Fibroblast of gingiva (primary cell): Measurements from ENCODE around the gene KCTD18.

ENCODE experiments used
- DNase-seq: peaks from one replicate; pipeline ENCODE4 v3.0.0-alpha.2; 2011; ENCODE audit warnings: low read depth

KCTD18 gene

GRCh38 chr2:200509612-200510433, at the start of gene KCTD18:
Gene KCTD18 (minus strand): TSS chr2:200510068. CDS start chr2:200507016, 3,052 bp downstream.
- peak; percentile 86 for DNase-seq

GRCh38 chr2:200540793-200541192, 30.9 kb upstream of the KCTD18 start:
- DNase-seq = no peak

- no peak for DNase-seq
Observed at GRCh38 chr2:200538139-200538538, 28.3 kb upstream of the KCTD18 start.

DNA sequence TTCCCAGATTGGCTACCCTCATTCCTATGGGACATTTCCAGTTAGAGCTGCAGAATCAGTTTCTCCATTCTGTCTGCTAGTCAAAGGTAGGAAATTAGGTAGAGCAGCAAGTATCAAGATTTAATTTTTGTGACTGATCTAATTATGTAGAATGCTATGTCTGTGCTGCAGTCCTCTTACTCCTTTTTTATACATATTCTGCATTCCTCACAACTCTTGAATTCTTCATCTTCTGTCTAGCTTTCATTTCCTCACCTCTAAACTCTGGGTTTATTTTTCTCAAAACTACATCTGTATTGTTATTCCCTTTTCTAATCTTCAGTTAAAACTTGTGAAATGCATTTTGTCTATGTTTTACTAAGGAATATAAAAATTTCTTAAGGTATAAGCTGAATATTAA, 24.7 kb upstream of the KCTD18 start:
- DNase-seq = no peak

DNA sequence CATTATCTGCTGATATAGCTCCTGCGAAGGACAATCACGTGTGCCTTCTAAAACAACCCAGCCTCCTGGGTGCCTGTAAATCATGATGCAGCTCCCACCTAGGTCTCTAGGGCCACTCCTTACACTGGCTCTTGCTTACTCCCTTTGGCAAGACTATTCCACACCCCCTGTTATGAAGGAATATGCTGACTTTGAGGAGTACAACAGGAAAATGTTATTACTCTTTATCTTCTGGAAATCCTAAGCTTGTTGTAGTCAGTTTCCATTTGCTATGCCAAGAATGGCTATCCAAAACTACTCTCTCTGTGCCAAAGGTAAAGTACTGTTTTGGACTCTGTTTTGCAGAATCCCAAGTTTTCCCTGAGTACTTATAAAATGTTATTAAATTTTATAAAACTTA, 23.9 kb upstream of the KCTD18 start:
- no peak for DNase-seq

DNA sequence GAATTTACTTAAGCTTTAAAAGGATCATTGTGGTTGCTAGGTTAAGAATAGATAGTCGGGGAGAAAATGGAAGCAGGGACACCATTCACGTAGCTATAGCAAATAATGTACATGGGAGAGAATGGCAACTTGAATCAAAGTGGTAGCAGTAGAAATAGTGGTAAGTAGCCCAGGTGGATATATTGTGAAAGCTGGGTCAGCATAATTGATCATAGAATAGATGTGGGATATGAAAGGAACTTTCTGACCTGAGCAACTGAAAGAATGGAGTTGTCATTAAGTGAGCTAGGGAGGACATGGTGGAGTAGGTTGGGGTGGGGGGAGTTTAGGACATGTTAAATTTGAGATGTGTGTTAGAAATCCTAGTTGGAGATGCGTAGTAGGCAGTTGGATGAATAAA, 18.4 kb upstream of the KCTD18 start:
- no peak for DNase-seq

DNA sequence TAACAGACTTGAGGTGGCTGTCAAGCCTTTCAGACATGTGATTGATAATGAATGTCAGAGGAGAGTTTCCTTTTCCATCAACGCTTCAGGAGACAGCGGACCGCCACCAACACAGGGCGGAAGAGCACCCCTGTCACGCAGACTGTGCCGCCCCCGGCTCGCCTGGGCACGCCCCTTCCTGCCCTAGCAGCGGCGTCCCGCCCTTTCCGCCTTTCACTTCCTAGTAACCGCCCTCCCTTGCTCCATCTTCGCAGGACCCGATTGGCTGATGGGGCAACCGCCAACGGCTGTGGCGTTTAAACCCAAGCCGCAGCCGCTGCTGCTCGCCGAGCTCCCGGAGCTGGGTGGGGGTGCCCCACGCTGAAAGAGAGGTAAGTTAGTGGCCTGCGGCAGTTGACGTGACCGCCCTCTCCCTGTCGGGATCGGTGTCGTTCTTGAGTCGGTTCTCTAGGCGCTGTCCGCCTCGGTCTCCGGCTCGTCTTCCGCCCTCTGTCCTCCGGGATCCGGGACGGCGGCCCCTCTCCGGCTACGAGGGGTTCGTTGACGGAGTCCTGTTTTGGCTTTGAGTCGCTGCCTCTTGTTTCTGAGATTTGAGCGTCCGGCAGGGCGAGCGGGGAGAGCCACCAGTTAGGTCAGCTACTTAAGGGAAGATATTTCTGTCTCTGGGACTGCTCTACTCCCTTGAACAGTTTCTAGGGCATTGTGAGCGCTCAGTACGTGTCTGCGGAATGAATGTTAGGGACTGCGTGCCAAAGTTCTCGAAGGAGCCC, 16.2 kb upstream of the KCTD18 start, which contains the start of gene SGO2:
Gene SGO2, plus strand, starts transcription at position 326 of the 770 bp plus-strand sequence. CDS start 6,769 bp downstream, outside the sequence.
- DNase-seq = peak; percentile 91

DNA sequence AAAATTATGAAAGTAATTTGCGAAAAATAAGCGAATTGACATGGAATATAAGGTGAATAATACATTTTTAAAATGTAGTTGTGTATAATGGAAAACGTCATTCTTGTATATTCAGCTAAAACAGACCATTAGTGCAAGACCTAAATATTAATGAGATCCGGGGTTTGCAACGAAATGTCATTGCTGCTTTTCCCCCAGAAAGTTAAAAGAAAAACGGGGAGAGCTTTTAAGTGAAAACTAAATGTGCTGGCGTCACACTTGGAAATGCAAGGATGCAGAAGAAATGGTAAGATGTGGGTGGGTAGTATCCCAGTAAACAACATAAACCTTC, 15.6 kb upstream of the KCTD18 start:
- DNase-seq = no peak

DNA sequence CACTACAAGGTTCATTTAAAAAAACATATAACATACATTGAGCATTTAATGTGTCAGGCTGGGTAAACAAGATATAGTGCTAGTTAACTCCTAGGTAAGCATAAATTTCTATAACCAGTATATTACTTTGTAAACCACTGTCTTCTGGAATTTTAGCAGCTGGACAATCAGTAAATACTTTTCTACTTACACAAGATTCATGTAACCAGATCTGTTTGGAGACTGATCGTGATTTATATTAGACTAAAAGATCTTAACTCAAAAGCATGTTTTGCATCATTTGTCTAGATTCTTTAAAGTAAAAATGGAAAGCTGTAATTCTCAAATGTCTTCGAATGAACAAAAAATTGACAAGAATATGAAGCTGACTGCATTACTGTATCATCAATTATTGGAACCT, 15.2 kb upstream of the KCTD18 start:
- DNase-seq = no peak

GRCh38 chr2:200523604-200524003, 13.7 kb upstream of the KCTD18 start:
- DNase-seq = no peak

DNA sequence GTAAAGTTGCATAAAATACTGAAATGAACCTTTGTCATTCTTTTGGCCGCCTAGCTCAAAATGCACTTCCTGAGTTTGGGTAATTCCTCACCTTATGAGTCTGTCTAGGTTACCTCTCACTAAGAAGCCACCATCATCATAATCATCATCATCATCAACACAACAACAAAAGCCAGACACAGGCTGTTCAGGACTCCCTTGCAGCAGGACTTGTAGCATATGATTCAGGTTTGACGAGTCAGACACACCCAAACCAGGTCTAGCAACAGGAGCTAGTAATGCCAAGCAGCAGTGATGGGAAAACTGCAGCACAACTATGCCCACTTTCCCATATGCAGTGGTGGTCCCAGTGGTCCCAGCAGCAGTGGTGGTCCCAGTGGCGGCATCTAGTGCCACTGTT, 13.3 kb upstream of the KCTD18 start:
- no peak for DNase-seq

DNA sequence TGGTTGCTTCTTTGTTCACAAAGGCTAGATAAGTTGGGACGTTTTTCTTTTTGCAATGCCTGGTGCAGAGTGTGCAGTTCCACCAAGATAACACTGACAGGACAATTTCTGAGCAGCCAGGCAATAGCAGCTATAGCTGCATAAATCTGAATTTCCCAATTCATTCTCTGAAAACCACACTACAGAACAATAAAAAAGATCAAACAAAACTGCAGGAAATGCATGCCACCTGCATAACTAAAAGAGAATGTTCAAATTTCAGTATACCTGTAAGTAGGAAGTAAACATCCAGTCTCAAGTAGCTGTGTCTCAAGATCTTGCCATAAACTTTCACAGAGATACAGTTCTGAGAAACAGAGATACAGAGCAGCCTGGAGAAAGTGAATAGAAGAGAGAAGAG, 5.3 kb upstream of the KCTD18 start:
- DNase-seq = no peak

GRCh38 chr2:200509235-200509611, 645 bp downstream of the KCTD18 start:
- DNase-seq = no peak

- no peak for DNase-seq
Observed at GRCh38 chr2:200507179-200507578, 2.7 kb downstream of the KCTD18 start.

DNA sequence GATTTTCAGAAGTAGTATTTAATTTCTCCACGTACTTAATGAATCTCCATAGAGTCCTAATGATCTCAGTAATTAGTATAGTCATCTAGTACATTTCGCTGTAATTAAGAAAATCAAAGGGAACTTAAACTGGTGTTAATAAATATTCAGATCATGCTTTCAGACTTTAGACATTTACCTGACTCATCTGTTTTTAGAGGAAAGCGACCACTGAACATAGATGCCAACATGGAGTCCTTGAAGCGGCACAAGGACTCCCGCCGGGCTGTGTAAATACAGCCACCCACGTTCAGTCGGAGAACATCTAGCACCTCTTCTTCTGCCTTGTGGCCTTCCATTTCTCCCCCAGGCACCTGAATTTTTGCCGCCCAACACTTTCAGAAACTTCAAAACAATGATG, 3.2 kb downstream of the KCTD18 start:
- DNase-seq = no peak

DNA sequence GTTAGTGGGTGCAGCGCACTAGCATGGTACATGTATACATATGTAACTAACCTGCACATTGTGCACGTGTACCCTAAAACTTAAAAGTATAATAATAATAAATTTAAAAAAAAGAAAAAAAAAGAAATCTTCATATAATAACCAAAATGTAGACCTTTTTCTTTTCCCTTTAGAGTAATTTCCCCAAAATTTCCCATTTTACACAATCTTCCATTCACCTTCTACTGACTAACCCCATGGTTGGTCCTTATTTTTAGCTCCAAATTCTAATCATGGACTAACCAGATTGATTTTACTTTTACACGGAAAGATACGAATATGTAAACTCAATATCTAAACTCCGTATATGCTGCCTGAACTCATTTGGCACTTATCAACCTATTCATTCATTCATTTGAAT, 7.7 kb downstream of the KCTD18 start:
- no peak for DNase-seq

GRCh38 chr2:200498402-200499162, 11.3 kb downstream of the KCTD18 start:
- no peak for DNase-seq

DNA sequence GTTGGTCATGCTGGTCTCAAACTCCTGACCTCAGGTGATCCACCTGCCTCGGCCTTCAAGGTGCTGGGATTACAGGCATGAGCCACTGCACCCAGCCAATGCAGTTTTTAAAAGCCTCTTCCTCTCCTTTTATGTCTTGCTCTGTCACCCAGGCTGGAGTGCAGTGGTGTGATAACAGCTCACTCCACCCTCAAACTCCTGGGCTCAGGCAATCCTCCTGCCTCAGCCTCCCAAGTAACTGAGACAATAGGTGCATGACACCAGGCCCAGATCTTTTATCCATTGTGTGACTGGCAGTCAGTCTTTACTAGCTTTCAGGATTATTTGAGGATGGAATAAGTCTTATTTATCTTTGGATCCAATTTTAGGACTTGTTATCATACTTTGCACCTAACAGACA, 13.2 kb downstream of the KCTD18 start:
- no peak for DNase-seq

GRCh38 chr2:200494048-200494447, 15.8 kb downstream of the KCTD18 start:
- DNase-seq = no peak

DNA sequence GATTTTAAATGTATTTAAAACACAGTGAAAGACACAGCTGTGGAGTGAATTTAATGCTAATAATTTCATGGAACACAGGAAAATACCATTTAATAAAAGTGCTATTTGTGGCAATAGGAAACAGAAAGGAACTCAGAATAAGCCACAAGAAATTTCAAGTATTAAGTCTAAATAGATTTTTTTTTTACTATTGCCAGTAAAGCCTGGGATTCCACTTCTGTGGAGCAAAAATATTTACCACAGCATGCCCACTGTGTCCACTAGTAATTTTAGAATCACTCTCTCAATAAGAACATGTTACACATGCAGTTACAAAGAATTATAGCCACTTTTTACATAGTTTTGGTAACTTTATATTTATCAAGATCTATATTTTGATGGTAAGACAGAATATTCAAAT, 17.2 kb downstream of the KCTD18 start:
- DNase-seq = no peak

GRCh38 chr2:200490001-200490400, 19.9 kb downstream of the KCTD18 start:
- DNase-seq = no peak

GRCh38 chr2:200488169-200488568, 21.7 kb downstream of the KCTD18 start:
- no peak for DNase-seq

GRCh38 chr2:200486529-200486928, 23.3 kb downstream of the KCTD18 start:
- no peak for DNase-seq
